Measurements from ENCODE around the gene TP73. TPM values are rescaled to one million over a fixed set of nuclear protein-coding genes. Genes with fewer than 3 reads are reported as not detected.
A peak's percentile ranks its signal among the peaks of the same experiment; 100 is the strongest.

The TP73 gene
- total RNA-seq, 2 donors from 2014 or later, result 0.06 TPM; not detected in 1

- DNase-seq, result no peak
- intact Hi-C loops (cut with DNase I), result no loop called here
- no peak for ATAC-seq
Observed at GRCh38 chr1:3730543-3731247, 78.4 kb downstream of the TP73 start.

GRCh38 chr1:3731583-3732433 lies 79.5 kb downstream of the TP73 start:
- DNase-seq (no peak), ATAC-seq (peak in 1 of 2 donors; percentile 19)

GRCh38 chr1:3732434-3733093 lies 80.2 kb downstream of the TP73 start:
- ATAC-seq, result peak in 1 of 2 donors; percentile 11
- no peak for DNase-seq
- intact Hi-C loops (cut with DNase I), result no loop called here

More at GRCh38 chr1:3731583-3732433, 79.5 kb downstream of the TP73 start:
- intact Hi-C loops (cut with DNase I), result no loop called here

- no peak for ATAC-seq
- intact Hi-C loops (cut with DNase I), result no loop called here
Observed at GRCh38 chr1:3733094-3733882, 81.0 kb downstream of the TP73 start.

GRCh38 chr1:3733883-3734589 lies 81.7 kb downstream of the TP73 start:
- ATAC-seq (no peak), DNase-seq (no peak)
- intact Hi-C loops (cut with DNase I), result no loop called here

More at GRCh38 chr1:3733094-3733882, 81.0 kb downstream of the TP73 start:
- DNase-seq, result no peak

- intact Hi-C loops (cut with DNase I), result no loop called here
- ATAC-seq (no peak), DNase-seq (no peak)
Observed at GRCh38 chr1:3734602-3735001, 82.3 kb downstream of the TP73 start.

- no peak for DNase-seq
- no peak for ATAC-seq
- intact Hi-C loops (cut with DNase I), result no loop called here
Observed at GRCh38 chr1:3735027-3735681, 82.8 kb downstream of the TP73 start.

GRCh38 chr1:3735688-3736087 lies 83.4 kb downstream of the TP73 start:
- intact Hi-C loops (cut with DNase I), result no loop called here
- no peak for DNase-seq
- no peak for ATAC-seq

- ATAC-seq (peak in 1 of 2 donors; percentile 25), DNase-seq (no peak)
- intact Hi-C loops (cut with DNase I), result no loop called here
Observed at GRCh38 chr1:3736131-3736561, 83.8 kb downstream of the TP73 start.

- ATAC-seq, result no peak
- intact Hi-C loops (cut with DNase I), result no loop called here
- no peak for DNase-seq
Observed at GRCh38 chr1:3736708-3737107, 84.4 kb downstream of the TP73 start.

- ATAC-seq (no peak), DNase-seq (no peak)
- intact Hi-C loops (cut with DNase I), result no loop called here
Observed at GRCh38 chr1:3738943-3739342, 86.6 kb downstream of the TP73 start.

- no peak for DNase-seq
- ATAC-seq, result no peak
- intact Hi-C loops (cut with DNase I), result no loop called here
Observed at GRCh38 chr1:3740042-3740441, 87.7 kb downstream of the TP73 start.

- intact Hi-C loops (cut with DNase I), result no loop called here
- ATAC-seq, result no peak
- no peak for DNase-seq
Observed at GRCh38 chr1:3740752-3741151, 88.4 kb downstream of the TP73 start.

- DNase-seq (no peak), ATAC-seq (no peak)
- intact Hi-C loops (cut with DNase I), result no loop called here
Observed at GRCh38 chr1:3741566-3742438, 89.5 kb downstream of the TP73 start.

GRCh38 chr1:3742439-3743298 lies 90.4 kb downstream of the TP73 start:
- intact Hi-C loops (cut with DNase I), result no loop called here

GRCh38 chr1:3743421-3743820 lies 91.1 kb downstream of the TP73 start:
- DNase-seq, result no peak
- intact Hi-C loops (cut with DNase I), result no loop called here
- ATAC-seq, result no peak

More at GRCh38 chr1:3742439-3743298, 90.4 kb downstream of the TP73 start:
- no peak for DNase-seq
- no peak for ATAC-seq

Measured in left cardiac atrium (tissue), 4 donors.